OCI-LY3 (cell line): ENCODE data around the gene IQCH.

Experiments
- H2AFZ ChIP-seq: fragments of 200-600, 300-600 bp; shearing (Covaris generic); 2 replicates; pipeline ENCODE4 v1.6.0; 2014; ENCODE audit warnings: antibody characterized with exemption, low read depth, low read length
- H3K27ac ChIP-seq: fragments of 200-600, 300-600 bp; sonication (generic); 2 replicates; pipeline ENCODE4 v1.5.1; 2014; ENCODE audit warnings: mild to moderate bottlenecking, low read length, moderate library complexity, mixed read lengths
- H3K27me3 ChIP-seq: fragments of 200-600, 300-600 bp; sonication (generic); 2 replicates; pipeline ENCODE4 v1.6.1; 2014; ENCODE audit warnings: low read depth, low read length, mixed read lengths
- H3K36me3 ChIP-seq: fragments of 200-600, 300-600 bp; sonication (generic); replicated peaks from 2 replicates; pipeline ENCODE3; 2014; ENCODE audit warnings: low read depth, low read length, mixed read lengths
- H3K4me1 ChIP-seq: fragments of 300-600, 200-600 bp; sonication (generic); 2 replicates; pipeline ENCODE4 v1.6.1; 2014; ENCODE audit warnings: low read length, mixed read lengths
- H3K4me2 ChIP-seq: fragments of 200-600, 300-600 bp; sonication (generic); 2 replicates; pipeline ENCODE4 v1.6.1; 2014; ENCODE audit warnings: low read length, mixed read lengths
- H3K4me3 ChIP-seq: fragments of 300-600, 200-600 bp; sonication (generic); 2 replicates; pipeline ENCODE4 v1.5.1; 2014; ENCODE audit warnings: antibody characterized with exemption, mild to moderate bottlenecking, low read length, moderate library complexity
- H3K79me2 ChIP-seq: fragments of 300-600, 200-600 bp; shearing (Covaris generic); 2 replicates; pipeline ENCODE4 v1.6.1; 2014; ENCODE audit warnings: mild to moderate bottlenecking, low read length, mixed read lengths
- H3K9ac ChIP-seq: fragments of 300-600, 200-600 bp; shearing (Covaris generic); 2 replicates; pipeline ENCODE4 v1.6.0; 2014; ENCODE audit warnings: mild to moderate bottlenecking, low read length, moderate library complexity
- H3K9me3 ChIP-seq: fragments of 200-600, 300-600 bp; shearing (Covaris generic); 2 replicates; pipeline ENCODE4 v1.6.1; 2014; ENCODE audit warnings: low read length, mixed read lengths; ENCODE audit not compliant: insufficient read depth
- H4K20me1 ChIP-seq: fragments of 200-600, 300-600 bp; sonication (generic); 2 replicates; pipeline ENCODE4 v1.6.1; 2016; ENCODE audit warnings: low read length, mixed read lengths; ENCODE audit not compliant: insufficient read depth
- CTCF ChIP-seq: fragments of 200-600, 300-600 bp; sonication (generic); IDR thresholded peaks from 2 replicates; pipeline ENCODE4 v1.5.1; 2014; ENCODE audit warnings: antibody characterized with exemption, low read length, low read depth
- EZH2phosphoT487 ChIP-seq: fragments of 200-600 bp; shearing (Covaris generic); IDR thresholded peaks from 2 replicates; pipeline ENCODE4 v1.6.1; 2018; ENCODE audit warnings: antibody characterized with exemption, mixed run types, low read depth

The IQCH gene

GRCh38 chr15:67249830-67250229 lies 4.8 kb upstream of the IQCH start:
- Histone ChIP-seq H3K27me3 (no peaks in the 10 kb centered on the region), H3K9ac (no peak overlapping the region), H2AFZ (no peak overlapping the region), H3K36me3 (peaks cover 24% of the 10 kb centered on the region), H3K79me2 (peaks cover 87% of the 10 kb centered on the region), H4K20me1 (no peaks in the 10 kb centered on the region), H3K4me2 (no peak overlapping the region), H3K4me3 (no peak overlapping the region), H3K27ac (no peak overlapping the region), H3K4me1 (peaks cover 11% of the 10 kb centered on the region), H3K9me3 (no peaks in the 10 kb centered on the region)
- TF ChIP-seq EZH2phosphoT487 (no peak), CTCF (no peak)

DNA sequence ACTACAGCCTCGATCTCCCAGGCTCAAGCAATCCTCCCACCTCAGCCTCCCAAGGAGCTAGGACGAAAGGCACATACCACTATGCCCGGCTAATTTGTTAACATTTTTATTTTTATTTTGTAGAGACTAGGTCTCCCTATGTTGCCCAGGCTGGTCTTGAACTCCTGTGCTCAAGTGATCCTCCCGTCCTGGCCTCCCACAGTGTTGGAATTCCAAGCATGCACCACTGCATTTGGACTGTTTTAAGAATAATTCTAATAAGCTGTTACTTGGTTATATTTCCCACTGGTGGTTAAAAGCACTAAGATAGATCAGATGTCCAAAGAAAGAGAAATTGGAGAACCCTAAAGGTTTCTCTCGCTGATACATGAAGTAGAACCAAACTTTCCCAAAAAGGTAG lies 3.3 kb upstream of the IQCH start:
- 0 out of 2 replicates have a peak, but pooled peaks cover 4% of the 10 kb centered on the region for H3K27me3 ChIP-seq
- H3K4me3 ChIP-seq, result no peak overlapping the region
- H2AFZ ChIP-seq, result no peak overlapping the region
- peaks cover 12% of the 10 kb centered on the region for H3K36me3 ChIP-seq
- H3K4me1 ChIP-seq, result peaks cover 19% of the 10 kb centered on the region
- no peaks in the 10 kb centered on the region for H3K9me3 ChIP-seq
- no peak overlapping the region for H3K9ac ChIP-seq
- TF ChIP-seq CTCF (no peak), EZH2phosphoT487 (no peak)
- peaks cover 73% of the 10 kb centered on the region for H3K79me2 ChIP-seq
- H4K20me1 ChIP-seq, result no peaks in the 10 kb centered on the region
- no peak overlapping the region for H3K27ac ChIP-seq
- no peak overlapping the region for H3K4me2 ChIP-seq

DNA sequence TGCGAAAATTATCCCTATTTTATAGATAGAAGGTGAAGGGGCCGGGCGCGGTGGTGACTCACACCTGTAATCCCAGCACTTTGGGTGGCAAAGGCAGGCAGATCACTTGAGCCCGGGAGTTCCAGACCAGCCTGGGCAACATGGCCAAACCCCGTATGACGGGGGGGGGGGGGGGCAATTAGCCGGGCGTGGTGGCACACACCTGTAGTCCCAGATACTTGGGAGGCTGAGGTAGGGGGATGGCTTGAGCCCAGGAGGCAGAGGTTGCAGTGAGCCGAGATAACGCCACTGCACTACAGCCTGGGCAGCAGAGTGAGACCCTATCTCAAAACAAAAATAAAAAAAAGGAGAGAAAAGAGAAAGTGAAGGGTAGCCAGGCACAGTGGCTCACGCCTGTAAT lies 1.5 kb upstream of the IQCH start:
- H3K4me3 ChIP-seq, result peak overlapping the region; percentile 97
- H3K4me1 ChIP-seq, result peaks cover 19% of the 10 kb centered on the region
- no peak overlapping the region; the same call in 1 of the 2 replicates for H3K9ac ChIP-seq
- peaks cover 3% of the 10 kb centered on the region for H3K36me3 ChIP-seq
- peak overlapping the region; percentile 97 for H3K4me2 ChIP-seq
- TF ChIP-seq EZH2phosphoT487 (no peak), CTCF (no peak)
- H4K20me1 ChIP-seq, result no peaks in the 10 kb centered on the region
- H3K9me3 ChIP-seq, result no peaks in the 10 kb centered on the region
- peaks cover 59% of the 10 kb centered on the region for H3K79me2 ChIP-seq
- no peak overlapping the region for H3K27ac ChIP-seq
- no peak overlapping the region for H2AFZ ChIP-seq
- H3K27me3 ChIP-seq, result 0 out of 2 replicates have a peak, but pooled peaks cover 4% of the 10 kb centered on the region

- peak overlapping the region; percentile 83 for H3K9ac ChIP-seq
- H3K4me2 ChIP-seq, result peak overlapping the region; percentile 97
- peaks cover 19% of the 10 kb centered on the region for H3K4me1 ChIP-seq
- H3K4me3 ChIP-seq, result peak overlapping the region; percentile 97
- H3K27ac ChIP-seq, result peak overlapping the region; percentile 31
- TF ChIP-seq CTCF (no peak), EZH2phosphoT487 (no peak)
- no peaks in the 10 kb centered on the region for H3K36me3 ChIP-seq
- H3K79me2 ChIP-seq, result peaks cover 53% of the 10 kb centered on the region
- no peaks in the 10 kb centered on the region for H3K9me3 ChIP-seq
- peak overlapping the region; percentile 71 for H2AFZ ChIP-seq
- 0 out of 2 replicates have a peak, but pooled peaks cover 4% of the 10 kb centered on the region for H3K27me3 ChIP-seq
- H4K20me1 ChIP-seq, result no peaks in the 10 kb centered on the region
Measured at GRCh38 chr15:67253549-67254237, 893 bp upstream of the IQCH start.
